CD4-positive, alpha-beta T cell (primary cell): ENCODE data around the gene PRMT2. TPM values are rescaled to one million over a fixed set of nuclear protein-coding genes. Genes with fewer than 3 reads are reported as not detected.
"Not testable (repeated sequence)": the region's sequence is repeated elsewhere in the genome, so short reads cannot be mapped to it uniquely, and the experiment has no call there.

Experiments
- ATAC-seq: fragments of 200-7000 bp; cut with Tn5 transposase; one replicate; pipeline ENCODE4 v1.10.0; 2022; ENCODE audit warnings: mild to moderate bottlenecking; ENCODE audit not compliant: poor library complexity
- CTCF ChIA-PET: fragments of 350-600 bp; sonication (Branson Sonifier 250); formaldehyde crosslinking; loops from one replicate; lab custom pipeline; 2021; ENCODE audit warnings: antibody characterized with exemption, inconsistent platforms; lab: Charles Lee
- POLR2A ChIA-PET: fragments of 350-600 bp; sonication (Branson Sonifier 250); formaldehyde crosslinking; loops from one replicate; lab custom pipeline; 2021; ENCODE audit warnings: antibody characterized with exemption, inconsistent platforms; lab: Charles Lee
- DNase-seq, 14 experiments: peaks; one replicate each; pipeline ENCODE4 v3.0.0-alpha.2; 2013 to 2020; ENCODE audit warnings: mixed read lengths in 2 of 14
- H3K27ac ChIP-seq, 2 donors: one replicate each; pipeline versions ENCODE4 v1.5.1 to v1.7.0; 2013; ENCODE audit warnings: low read length in 2 of 2, low read depth in 1 of 2, mild to moderate bottlenecking in 1 of 2
- H3K27me3 ChIP-seq, 2 experiments: 1 replicate in 1 of 2; 2 replicates in 1 of 2; pipeline versions ENCODE4 v1.6.1 to v1.7.0; 2013; ENCODE audit warnings: low read length in 2 of 2, control low read depth in 1 of 2, mild to moderate bottlenecking in 1 of 2, moderate library complexity in 1 of 2; ENCODE audit not compliant: insufficient read depth in 2 of 2, control insufficient read depth in 1 of 2
- H3K36me3 ChIP-seq: one replicate; pipeline ENCODE4 v1.6.1; 2013; ENCODE audit warnings: low read length, control low read depth; ENCODE audit not compliant: insufficient read depth
- H3K4me1 ChIP-seq: one replicate; pipeline ENCODE4 v1.6.1; 2013; ENCODE audit warnings: low read length, control low read depth; ENCODE audit not compliant: insufficient read depth
- H3K4me3 ChIP-seq: one replicate; pipeline ENCODE4 v1.5.1; 2013; ENCODE audit warnings: mild to moderate bottlenecking, low read length, moderate library complexity
- H3K9me3 ChIP-seq, 2 experiments: 1 replicate in 1 of 2; 2 replicates in 1 of 2; pipeline versions ENCODE4 v1.6.1 to v1.7.0; 2013; ENCODE audit warnings: low read length in 2 of 2, mild to moderate bottlenecking in 2 of 2, control low read depth in 1 of 2, moderate library complexity in 1 of 2; ENCODE audit not compliant: control insufficient read depth in 1 of 2, insufficient read depth in 1 of 2
- H3K27ac Mint-ChIP-seq: one replicate; pipeline ENCODE4 v1.8.0; 2020; ENCODE audit warnings: mixed read lengths
- H3K27me3 Mint-ChIP-seq: one replicate; pipeline ENCODE4 v1.8.0; 2021; ENCODE audit warnings: mixed read lengths
- H3K36me3 Mint-ChIP-seq: one replicate; pipeline ENCODE4 v1.8.0; 2021; ENCODE audit warnings: low read depth, mixed read lengths
- H3K4me1 Mint-ChIP-seq: one replicate; pipeline ENCODE4 v1.8.0; 2021; ENCODE audit warnings: low read depth, mixed read lengths
- H3K4me3 Mint-ChIP-seq: one replicate; pipeline ENCODE4 v1.8.0; 2020; ENCODE audit warnings: mild to moderate bottlenecking, mixed read lengths
- H3K9me3 Mint-ChIP-seq: one replicate; pipeline ENCODE4 v1.8.0; 2020; ENCODE audit warnings: mixed read lengths
- CTCF ChIP-seq: fragments of 200-600 bp; IDR thresholded peaks from one replicate; pipeline ENCODE4 v1.8.0; 2022; ENCODE audit warnings: antibody characterized with exemption, mild to moderate bottlenecking
- intact Hi-C, 2 experiments: fragments of 100-400 bp; cut with DNase I in 1 of 2; cut with micrococcal nuclease in 1 of 2; formaldehyde crosslinking; loops; one replicate each; pipeline versions ENCODE4 v1.15.1 to v1.9.0; 2023 to 2025; cut with DNase I, micrococcal nuclease
- total RNA-seq, 174 experiments: library from RNA in 2 of 174; stranded (reverse) in 2 of 174; gene quantifications; one replicate each; pipeline ENCODE4 v1.2.3 and lab custom pipeline; 2021 to 2026

Gene PRMT2
- total RNA-seq, 2 experiments from 2014 or later: 97.1 to 101 TPM

GRCh38 chr21:46667741-46668380, 32.4 kb downstream of the PRMT2 start:
- TF ChIP-seq CTCF: no peak
- intact Hi-C loops: no loop called here
- peak overlapping the region; percentile 55 for H3K4me3 ChIP-seq
- H3K4me1 ChIP-seq: peaks cover 16% of the 10 kb centered on the region
- H3K27ac ChIP-seq: no peak overlapping the region
- DNase-seq (no peak), ATAC-seq (no peak)
- H3K9me3 ChIP-seq: no peaks in the 10 kb centered on the region
- Mint-ChIP-seq H3K9me3 (no peaks in the 10 kb centered on the region), H3K4me3 (peak overlapping the region; percentile 75), H3K36me3 (peaks cover 29% of the 10 kb centered on the region), H3K27ac (no peak overlapping the region), H3K27me3 (no peaks in the 10 kb centered on the region), H3K4me1 (peaks cover 10% of the 10 kb centered on the region)
- ChIA-PET POLR2A (interaction anchor here (0.6 to 2.0 kb wide), 4 partner anchors 21 to 111 kb away, joined by 3 to 10 read pairs (median 3); partner anchors contain the start of gene PRMT2), CTCF (no interaction called here)
- peaks cover 6 to 10% of the 10 kb centered on the region in 2 experiments for H3K27me3 ChIP-seq
- peaks cover 19% of the 10 kb centered on the region for H3K36me3 ChIP-seq

- POLR2A ChIA-PET: interaction anchor here (0.6 to 2.0 kb wide), 4 partner anchors 22 to 112 kb away, joined by 3 to 10 read pairs (median 3); partner anchors contain the start of gene PRMT2
- ATAC-seq: no peak
These were observed 32.9 kb downstream of the PRMT2 start for GRCh38 chr21:46668381-46668780.

GRCh38 chr21:46668904-46669303, 33.4 kb downstream of the PRMT2 start:
- intact Hi-C loops: not testable (repeated sequence)

More at GRCh38 chr21:46668381-46668780, 32.9 kb downstream of the PRMT2 start:
- H3K36me3 ChIP-seq: peaks cover 14% of the 10 kb centered on the region
- Mint-ChIP-seq H3K4me1 (peaks cover 10% of the 10 kb centered on the region), H3K36me3 (peaks cover 24% of the 10 kb centered on the region), H3K27ac (no peak overlapping the region), H3K9me3 (no peaks in the 10 kb centered on the region), H3K4me3 (peak overlapping the region; percentile 58), H3K27me3 (no peaks in the 10 kb centered on the region)
- no peak for TF ChIP-seq CTCF
- no peaks in the 10 kb centered on the region for H3K9me3 ChIP-seq
- CTCF ChIA-PET: no interaction called here
- peaks cover 16% of the 10 kb centered on the region for H3K4me1 ChIP-seq
- H3K4me3 ChIP-seq: peak overlapping the region; percentile 55
- H3K27ac ChIP-seq: no peak overlapping the region
- H3K27me3 ChIP-seq: peaks cover 6 to 10% of the 10 kb centered on the region in 2 experiments
- DNase-seq: no peak
- intact Hi-C loops: no loop called here

More at GRCh38 chr21:46668904-46669303, 33.4 kb downstream of the PRMT2 start:
- H3K4me3 Mint-ChIP-seq, H3K36me3 ChIP-seq, POLR2A ChIA-PET, CTCF ChIA-PET, ATAC-seq, H3K27ac Mint-ChIP-seq, H3K27ac ChIP-seq, DNase-seq, H3K9me3 Mint-ChIP-seq, H3K9me3 ChIP-seq, H3K4me3 ChIP-seq, H3K27me3 Mint-ChIP-seq: not testable (repeated sequence)
- Mint-ChIP-seq H3K36me3 (peaks cover 18% of the 10 kb centered on the region), H3K4me1 (peaks cover 10% of the 10 kb centered on the region)
- Histone ChIP-seq H3K4me1 (peaks cover 16% of the 10 kb centered on the region), H3K27me3 (peaks cover 6 to 10% of the 10 kb centered on the region in 2 experiments)
